ENCODE results near the gene TBCCD1. TPM values are rescaled to one million over a fixed set of nuclear protein-coding genes. Genes with fewer than 3 reads are reported as not detected.

Gene TBCCD1
- total RNA-seq, 1 donor from 2014 or later, result 13.5 TPM

DNA sequence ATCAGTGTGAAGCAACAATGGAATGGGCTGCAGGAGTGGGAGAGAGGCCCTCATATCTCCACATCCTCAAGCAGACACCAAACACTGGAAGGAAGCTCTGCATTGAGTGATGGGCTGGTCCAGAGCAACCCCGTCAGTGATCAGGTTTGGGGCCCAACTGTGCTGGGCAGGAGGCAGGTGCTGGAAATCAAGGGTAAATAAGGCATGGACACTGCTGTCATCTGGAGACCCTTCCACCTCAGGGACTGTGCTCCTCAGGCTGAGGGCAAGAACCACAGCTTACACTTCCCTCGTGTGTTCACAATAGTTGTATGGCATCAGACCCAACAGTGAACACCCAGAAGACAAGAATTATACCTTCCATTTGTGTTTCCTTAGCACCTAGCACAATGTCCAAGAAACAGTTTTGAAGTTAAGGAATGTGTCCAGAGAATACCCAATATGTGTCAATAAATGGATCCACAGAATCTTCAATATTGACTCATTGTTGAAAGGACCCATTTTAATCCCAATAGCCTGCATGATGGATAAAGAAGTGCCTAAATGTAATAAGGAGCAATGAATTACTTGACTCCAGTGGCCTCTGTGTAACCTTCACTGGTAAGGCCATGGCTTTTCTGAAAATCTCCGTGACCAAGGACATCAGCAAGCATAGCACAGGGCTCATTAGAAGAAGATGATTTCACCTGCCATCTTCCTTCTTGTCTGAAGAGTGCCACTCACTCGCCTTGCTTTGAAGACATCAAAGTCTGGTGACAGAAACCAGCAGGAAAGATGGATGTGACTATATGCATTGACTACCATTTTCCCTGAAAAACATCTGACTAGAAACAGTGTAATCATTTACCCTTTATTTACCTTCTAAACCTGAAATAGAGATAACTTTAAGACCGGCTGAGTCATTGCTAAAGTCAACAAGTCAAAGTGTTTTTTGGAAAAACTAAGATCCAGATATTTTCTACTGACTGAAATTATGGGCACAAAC, 38.7 kb upstream of the TBCCD1 start:
- no peak overlapping the region for H3K4me3 Mint-ChIP-seq (ENCODE audit: low read depth)
- TF ChIP-seq CTCF (IDR thresholded peaks at IDR 0.05; ENCODE audit: unreplicated experiment), result no peak
- no peaks in the 10 kb centered on the region for H3K27me3 Mint-ChIP-seq
- DNase-seq (ENCODE audit: low spot score, unreplicated experiment), result no peak
- H3K4me1 Mint-ChIP-seq (ENCODE audit: low read depth), result peaks cover 22% of the 10 kb centered on the region
- H3K27ac Mint-ChIP-seq, result peak overlapping the region; percentile 1
- H3K9me3 Mint-ChIP-seq (ENCODE audit: low read depth), result no peaks in the 10 kb centered on the region
- H3K36me3 Mint-ChIP-seq (ENCODE audit: insufficient read depth), result no peaks in the 10 kb centered on the region

- Mint-ChIP-seq H3K4me3 (ENCODE audit: low read depth) (no peak overlapping the region), H3K27me3 (no peaks in the 10 kb centered on the region), H3K36me3 (ENCODE audit: insufficient read depth) (no peaks in the 10 kb centered on the region), H3K9me3 (ENCODE audit: low read depth) (no peaks in the 10 kb centered on the region), H3K4me1 (ENCODE audit: low read depth) (peaks cover 22% of the 10 kb centered on the region), H3K27ac (no peak overlapping the region)
- TF ChIP-seq CTCF (IDR thresholded peaks at IDR 0.05; ENCODE audit: unreplicated experiment), result no peak
- no peak for DNase-seq (ENCODE audit: low spot score, unreplicated experiment)
These were observed 37.9 kb upstream of the TBCCD1 start for GRCh38 chr3:186605078-186605477.

- DNase-seq (ENCODE audit: low spot score, unreplicated experiment), result no peak
- no peak overlapping the region for H3K27ac Mint-ChIP-seq
- H3K27me3 Mint-ChIP-seq, result peaks cover 4% of the 10 kb centered on the region
- H3K4me1 Mint-ChIP-seq (ENCODE audit: low read depth), result peaks cover 36% of the 10 kb centered on the region
- H3K4me3 Mint-ChIP-seq (ENCODE audit: low read depth), result no peak overlapping the region
- H3K36me3 Mint-ChIP-seq (ENCODE audit: insufficient read depth), result no peaks in the 10 kb centered on the region
- TF ChIP-seq CTCF (IDR thresholded peaks at IDR 0.05; ENCODE audit: unreplicated experiment), result no peak
- H3K9me3 Mint-ChIP-seq (ENCODE audit: low read depth), result no peaks in the 10 kb centered on the region
These were observed 36.0 kb upstream of the TBCCD1 start for GRCh38 chr3:186603159-186603558.

GRCh38 chr3:186600896-186601295, 33.8 kb upstream of the TBCCD1 start:
- no peak for TF ChIP-seq CTCF (IDR thresholded peaks at IDR 0.05; ENCODE audit: unreplicated experiment)
- no peaks in the 10 kb centered on the region for H3K9me3 Mint-ChIP-seq (ENCODE audit: low read depth)
- peaks cover 32% of the 10 kb centered on the region for H3K4me1 Mint-ChIP-seq (ENCODE audit: low read depth)
- H3K27me3 Mint-ChIP-seq, result peaks cover 4% of the 10 kb centered on the region
- no peak overlapping the region for H3K27ac Mint-ChIP-seq
- no peak for DNase-seq (ENCODE audit: low spot score, unreplicated experiment)
- no peak overlapping the region for H3K4me3 Mint-ChIP-seq (ENCODE audit: low read depth)
- H3K36me3 Mint-ChIP-seq (ENCODE audit: insufficient read depth), result no peaks in the 10 kb centered on the region

DNA sequence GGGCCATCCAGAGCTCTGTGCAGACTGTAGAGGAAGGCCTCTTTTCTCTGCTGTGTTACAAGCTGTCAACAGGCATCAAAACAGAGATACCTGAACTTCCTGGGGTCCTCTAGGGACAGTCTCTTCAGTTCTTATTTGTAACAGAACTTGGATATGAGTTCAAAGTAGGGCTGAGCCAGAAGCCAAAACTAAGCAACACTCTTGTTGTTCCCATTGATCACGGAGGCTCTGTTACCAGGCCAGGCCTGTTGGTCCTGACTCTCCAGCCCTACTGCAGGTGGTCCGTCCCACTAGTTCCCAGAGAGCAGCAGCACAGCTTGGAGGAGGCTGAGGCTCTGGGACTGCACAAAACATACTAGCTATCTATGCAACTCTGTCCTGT, 32.6 kb upstream of the TBCCD1 start:
- DNase-seq (ENCODE audit: low spot score, unreplicated experiment), result no peak
- Mint-ChIP-seq H3K36me3 (ENCODE audit: insufficient read depth) (no peaks in the 10 kb centered on the region), H3K4me1 (ENCODE audit: low read depth) (peaks cover 23% of the 10 kb centered on the region), H3K9me3 (ENCODE audit: low read depth) (no peaks in the 10 kb centered on the region), H3K27ac (no peak overlapping the region), H3K4me3 (ENCODE audit: low read depth) (no peak overlapping the region), H3K27me3 (peaks cover 4% of the 10 kb centered on the region)
- no peak for TF ChIP-seq CTCF (IDR thresholded peaks at IDR 0.05; ENCODE audit: unreplicated experiment)
